Measurements from ENCODE around the gene PM20D2. TPM values are rescaled to one million over a fixed set of nuclear protein-coding genes. Genes with fewer than 3 reads are reported as not detected.

PM20D2 gene
- total and polyA plus RNA-seq, 2 donors from 2014 or later, result 5.7 to 14.4 TPM

- no peak for TF ChIP-seq CTCF (IDR thresholded peaks at IDR 0.05; ENCODE audit: borderline replicate concordance, extremely low read depth, insufficient read depth)
- H3K9me3 ChIP-seq (ENCODE audit: control insufficient read depth in 2 of 3, insufficient read depth in 1 of 3, low read length in 3 of 3), result no peaks in the 10 kb centered on the region
- no peak overlapping the region for H3K9ac ChIP-seq (ENCODE audit: low read length in 3 of 3)
- DNase-seq (no peak), FAIRE-seq (no peak)
- no peak overlapping the region for H3K4me3 ChIP-seq (ENCODE audit: low read length in 3 of 3)
- no peaks in the 10 kb centered on the region for H3K4me1 ChIP-seq (ENCODE audit: control insufficient read depth in 2 of 3, insufficient read depth in 2 of 3, low read depth in 1 of 3, low read length in 3 of 3)
- H3K27me3 ChIP-seq (ENCODE audit: control insufficient read depth, insufficient read depth, low read length), result no peaks in the 10 kb centered on the region
- no peaks in the 10 kb centered on the region for H3K36me3 ChIP-seq (ENCODE audit: control insufficient read depth in 2 of 3, insufficient read depth in 3 of 3, low read length in 3 of 3)
- H3K27ac ChIP-seq (ENCODE audit: low read depth in 2 of 2, low read length in 2 of 2), result no peak overlapping the region
- intact Hi-C loops (cut with DNase I), result no loop called here
Observed at GRCh38 chr6:89205819-89206218, 60.0 kb downstream of the PM20D2 start.

- intact Hi-C loops (cut with DNase I), result no loop called here
- Histone ChIP-seq H3K27ac (ENCODE audit: low read depth in 2 of 2, low read length in 2 of 2) (no peak overlapping the region), H3K9me3 (ENCODE audit: control insufficient read depth in 2 of 3, insufficient read depth in 1 of 3, low read length in 3 of 3) (no peaks in the 10 kb centered on the region), H3K4me1 (ENCODE audit: control insufficient read depth in 2 of 3, insufficient read depth in 2 of 3, low read depth in 1 of 3, low read length in 3 of 3) (no peaks in the 10 kb centered on the region), H3K27me3 (ENCODE audit: control insufficient read depth, insufficient read depth, low read length) (no peaks in the 10 kb centered on the region), H3K36me3 (ENCODE audit: control insufficient read depth in 2 of 3, insufficient read depth in 3 of 3, low read length in 3 of 3) (no peaks in the 10 kb centered on the region), H3K9ac (ENCODE audit: low read length in 3 of 3) (no peak overlapping the region), H3K4me3 (ENCODE audit: low read length in 3 of 3) (no peak overlapping the region)
- FAIRE-seq, result no peak
- peak in 1 of 5 donors; percentile 11 for DNase-seq
- TF ChIP-seq CTCF (IDR thresholded peaks at IDR 0.05; ENCODE audit: borderline replicate concordance, extremely low read depth, insufficient read depth), result no peak
Observed at GRCh38 chr6:89208551-89208950, 62.7 kb downstream of the PM20D2 start.

DNA sequence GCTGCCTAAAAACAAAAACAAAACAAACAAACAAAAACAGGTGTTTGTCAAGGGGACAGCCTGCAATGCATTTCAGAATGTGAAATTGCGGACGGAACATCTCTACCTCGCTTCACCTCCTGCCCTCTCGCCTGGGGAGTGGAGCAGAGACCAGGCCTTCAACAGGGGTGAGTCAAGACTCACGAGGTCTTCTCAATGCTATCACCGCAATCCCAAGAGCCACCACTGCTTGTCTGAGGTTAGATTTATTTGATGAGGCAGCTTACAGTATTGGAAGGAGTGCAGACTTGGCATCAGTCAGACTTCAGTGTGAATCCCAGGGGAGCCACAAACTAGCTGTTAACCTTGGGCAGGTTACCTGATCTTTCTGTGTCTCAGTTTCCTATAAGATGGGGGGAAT lies 63.6 kb downstream of the PM20D2 start:
- FAIRE-seq (no peak), DNase-seq (peak in 1 of 5 donors; percentile 8)
- no peaks in the 10 kb centered on the region for H3K9me3 ChIP-seq (ENCODE audit: control insufficient read depth in 2 of 3, insufficient read depth in 1 of 3, low read length in 3 of 3)
- no peak overlapping the region for H3K27ac ChIP-seq (ENCODE audit: low read depth in 2 of 2, low read length in 2 of 2)
- no peak overlapping the region for H3K4me3 ChIP-seq (ENCODE audit: low read length in 3 of 3)
- no peaks in the 10 kb centered on the region for H3K36me3 ChIP-seq (ENCODE audit: control insufficient read depth in 2 of 3, insufficient read depth in 3 of 3, low read length in 3 of 3)
- intact Hi-C loops (cut with DNase I), result no loop called here
- no peaks in the 10 kb centered on the region for H3K4me1 ChIP-seq (ENCODE audit: control insufficient read depth in 2 of 3, insufficient read depth in 2 of 3, low read depth in 1 of 3, low read length in 3 of 3)
- TF ChIP-seq CTCF (IDR thresholded peaks at IDR 0.05; ENCODE audit: borderline replicate concordance, extremely low read depth, insufficient read depth), result no peak
- H3K27me3 ChIP-seq (ENCODE audit: control insufficient read depth, insufficient read depth, low read length), result no peaks in the 10 kb centered on the region
- H3K9ac ChIP-seq (ENCODE audit: low read length in 3 of 3), result no peak overlapping the region

DNA sequence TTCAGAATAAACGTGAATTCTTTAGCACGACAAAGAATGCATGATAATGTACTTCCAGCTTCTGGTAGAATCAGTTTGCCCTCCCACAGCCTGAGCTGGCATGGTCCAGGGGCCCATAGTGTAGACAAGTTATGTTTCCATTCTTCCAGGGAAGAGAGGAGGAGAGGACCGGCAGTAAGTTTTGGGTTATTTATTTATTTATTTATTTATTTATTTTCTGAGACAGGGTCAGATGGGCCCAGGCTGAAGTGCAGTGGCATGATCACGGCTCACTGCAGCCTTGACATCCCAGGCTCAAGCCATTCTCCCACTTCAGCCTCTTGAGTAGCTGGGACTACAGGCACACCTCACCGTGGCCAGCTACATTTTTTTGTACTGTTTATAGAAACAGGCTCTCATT lies 66.6 kb downstream of the PM20D2 start:
- Histone ChIP-seq H3K4me3 (ENCODE audit: low read length in 3 of 3) (no peak overlapping the region), H3K9me3 (ENCODE audit: control insufficient read depth in 2 of 3, insufficient read depth in 1 of 3, low read length in 3 of 3) (no peaks in the 10 kb centered on the region), H3K27me3 (ENCODE audit: control insufficient read depth, insufficient read depth, low read length) (no peaks in the 10 kb centered on the region), H3K36me3 (ENCODE audit: control insufficient read depth in 2 of 3, insufficient read depth in 3 of 3, low read length in 3 of 3) (no peaks in the 10 kb centered on the region), H3K4me1 (ENCODE audit: control insufficient read depth in 2 of 3, insufficient read depth in 2 of 3, low read depth in 1 of 3, low read length in 3 of 3) (no peaks in the 10 kb centered on the region), H3K27ac (ENCODE audit: low read depth in 2 of 2, low read length in 2 of 2) (no peak overlapping the region), H3K9ac (ENCODE audit: low read length in 3 of 3) (no peak overlapping the region)
- intact Hi-C loops (cut with DNase I), result no loop called here
- FAIRE-seq (no peak), DNase-seq (no peak)
- no peak for TF ChIP-seq CTCF (IDR thresholded peaks at IDR 0.05; ENCODE audit: borderline replicate concordance, extremely low read depth, insufficient read depth)

Data from kidney (tissue), 14 donors.